Suprapubic skin (tissue), 4 donors: ENCODE results near the gene GMNC. TPM values are rescaled to one million over a fixed set of nuclear protein-coding genes. Genes with fewer than 3 reads are reported as not detected.

Experiments used
- DNase-seq, 2 donors: peaks; one replicate each; pipeline ENCODE4 v3.0.0-alpha.2; 2019; ENCODE audit warnings: low spot score in 2 of 2
- H3K27ac ChIP-seq: fragments of 200-600 bp; sonication (generic); one replicate; pipeline ENCODE4 v1.5.1; 2019
- H3K27me3 ChIP-seq: fragments of 200-600 bp; sonication (generic); one replicate; pipeline ENCODE4 v1.5.1; 2019
- H3K36me3 ChIP-seq: fragments of 200-600 bp; sonication (generic); one replicate; pipeline ENCODE4 v1.5.1; 2019
- H3K4me1 ChIP-seq: fragments of 200-600 bp; sonication (generic); one replicate; pipeline ENCODE4 v1.5.1; 2019
- H3K4me3 ChIP-seq: fragments of 200-600 bp; sonication (generic); one replicate; pipeline ENCODE4 v1.5.1; 2019; ENCODE audit warnings: mild to moderate bottlenecking
- H3K9me3 ChIP-seq: fragments of 200-600 bp; sonication (generic); one replicate; pipeline ENCODE4 v1.5.1; 2019
- EP300 ChIP-seq: sonication (generic); formaldehyde crosslinking; IDR thresholded peaks from one replicate; pipeline ENCODE4 v1.6.1; 2017; ENCODE audit warnings: antibody characterized with exemption
- POLR2A ChIP-seq, 2 donors: fragments of 450-650 bp; IDR thresholded peaks; one replicate each; pipeline ENCODE4 v1.6.1; 2017; ENCODE audit warnings: antibody characterized with exemption in 2 of 2, mild to moderate bottlenecking in 2 of 2, moderate library complexity in 2 of 2
- POLR2AphosphoS5 ChIP-seq, 3 donors: sonication (generic); formaldehyde crosslinking; IDR thresholded peaks; one replicate each; pipeline ENCODE4 v1.6.1; 2017; ENCODE audit warnings: antibody characterized with exemption in 3 of 3
- WGBS: methylation state at CpG from one replicate; pipeline ENCODE4 v1.1.5; 2018; 5-methylcytosine and 5-hydroxymethylcytosine counted together
- total RNA-seq, 4 donors: library from RNA; depleted of rRNA; stranded (reverse); fragments of >200 nt; gene quantifications; one replicate each; pipeline ENCODE4 v1.1.0, GENCODE V29; 2016
- TF ChIP-seq, protein P1 (sequence below), 2 donors: fragments of 200-600 bp in 1 of 2; fragments of 450-650 bp in 1 of 2; sonication (generic) in 1 of 2; IDR thresholded peaks; one replicate each; pipeline ENCODE4 v1.5.1; 2016 to 2019; ENCODE audit warnings: antibody characterized with exemption in 2 of 2, mild to moderate bottlenecking in 1 of 2, moderate library complexity in 1 of 2

Gene GMNC
- total RNA-seq, 4 donors from 2014 or later, result 0.13 TPM; not detected in 3

DNA sequence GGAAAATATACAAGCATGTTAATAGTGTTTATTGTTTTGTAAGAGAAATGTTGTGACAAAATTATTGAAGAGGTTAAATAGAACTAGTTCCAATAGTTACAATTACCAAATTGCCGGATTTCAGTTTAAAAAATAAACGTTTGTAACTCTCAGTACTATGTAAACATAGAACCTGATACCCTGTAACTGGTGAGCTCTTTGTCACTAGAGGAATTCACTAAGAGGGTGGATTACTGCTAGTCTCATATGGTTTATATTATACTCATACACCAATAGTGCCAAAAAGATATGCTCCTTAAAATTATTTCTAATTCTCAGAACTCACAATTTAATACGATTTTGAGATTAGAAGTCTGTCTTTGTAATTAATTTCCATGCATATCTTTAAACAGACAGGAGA is 7.6 kb upstream of the GMNC start:
- TF ChIP-seq, protein P1, sequence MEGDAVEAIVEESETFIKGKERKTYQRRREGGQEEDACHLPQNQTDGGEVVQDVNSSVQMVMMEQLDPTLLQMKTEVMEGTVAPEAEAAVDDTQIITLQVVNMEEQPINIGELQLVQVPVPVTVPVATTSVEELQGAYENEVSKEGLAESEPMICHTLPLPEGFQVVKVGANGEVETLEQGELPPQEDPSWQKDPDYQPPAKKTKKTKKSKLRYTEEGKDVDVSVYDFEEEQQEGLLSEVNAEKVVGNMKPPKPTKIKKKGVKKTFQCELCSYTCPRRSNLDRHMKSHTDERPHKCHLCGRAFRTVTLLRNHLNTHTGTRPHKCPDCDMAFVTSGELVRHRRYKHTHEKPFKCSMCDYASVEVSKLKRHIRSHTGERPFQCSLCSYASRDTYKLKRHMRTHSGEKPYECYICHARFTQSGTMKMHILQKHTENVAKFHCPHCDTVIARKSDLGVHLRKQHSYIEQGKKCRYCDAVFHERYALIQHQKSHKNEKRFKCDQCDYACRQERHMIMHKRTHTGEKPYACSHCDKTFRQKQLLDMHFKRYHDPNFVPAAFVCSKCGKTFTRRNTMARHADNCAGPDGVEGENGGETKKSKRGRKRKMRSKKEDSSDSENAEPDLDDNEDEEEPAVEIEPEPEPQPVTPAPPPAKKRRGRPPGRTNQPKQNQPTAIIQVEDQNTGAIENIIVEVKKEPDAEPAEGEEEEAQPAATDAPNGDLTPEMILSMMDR (IDR thresholded peaks at IDR 0.05), result no peak
- whole genome bisulfite sequencing, result 74% methylated on average over 3 of the region's 3 CpGs

DNA sequence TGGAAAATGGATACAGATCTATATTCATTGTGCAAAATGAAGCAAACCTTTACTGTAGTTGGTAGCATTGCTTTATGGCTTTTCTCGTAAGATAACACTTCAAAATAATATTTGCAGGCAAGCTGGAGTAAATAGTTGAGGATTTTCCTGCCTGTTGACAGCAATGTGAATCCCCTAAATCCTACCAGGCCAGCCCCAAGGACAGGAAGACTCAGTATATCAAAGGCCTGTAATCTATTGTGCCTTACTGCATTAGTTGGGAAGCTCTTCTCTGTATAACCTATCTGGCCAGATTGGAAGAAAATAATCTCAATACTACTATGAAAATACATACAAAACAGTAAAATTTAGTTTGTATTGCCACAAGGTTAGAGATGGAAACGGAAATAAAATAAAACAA is 4.6 kb upstream of the GMNC start:
- no peaks in the 10 kb centered on the region for H3K36me3 ChIP-seq
- TF ChIP-seq, protein P1 (IDR thresholded peaks at IDR 0.05), result no peak
- TF ChIP-seq POLR2A (IDR thresholded peaks at IDR 0.05) (no peak), POLR2AphosphoS5 (IDR thresholded peaks at IDR 0.05) (no peak), EP300 (no peak)
- H3K9me3 ChIP-seq, result no peaks in the 10 kb centered on the region
- H3K27ac ChIP-seq, result no peak overlapping the region
- H3K4me1 ChIP-seq, result peaks cover 13% of the 10 kb centered on the region
- H3K4me3 ChIP-seq, result no peak overlapping the region
- 69% methylated on average over 2 of the region's 2 CpGs for WGBS
- no peak for DNase-seq
- no peaks in the 10 kb centered on the region for H3K27me3 ChIP-seq

More for the DNA sequence above, 7.6 kb upstream of the GMNC start:
- Histone ChIP-seq H3K36me3 (no peaks in the 10 kb centered on the region), H3K9me3 (no peaks in the 10 kb centered on the region), H3K27ac (no peak overlapping the region), H3K4me3 (no peak overlapping the region), H3K4me1 (no peaks in the 10 kb centered on the region), H3K27me3 (no peaks in the 10 kb centered on the region)
- DNase-seq, result no peak

DNA sequence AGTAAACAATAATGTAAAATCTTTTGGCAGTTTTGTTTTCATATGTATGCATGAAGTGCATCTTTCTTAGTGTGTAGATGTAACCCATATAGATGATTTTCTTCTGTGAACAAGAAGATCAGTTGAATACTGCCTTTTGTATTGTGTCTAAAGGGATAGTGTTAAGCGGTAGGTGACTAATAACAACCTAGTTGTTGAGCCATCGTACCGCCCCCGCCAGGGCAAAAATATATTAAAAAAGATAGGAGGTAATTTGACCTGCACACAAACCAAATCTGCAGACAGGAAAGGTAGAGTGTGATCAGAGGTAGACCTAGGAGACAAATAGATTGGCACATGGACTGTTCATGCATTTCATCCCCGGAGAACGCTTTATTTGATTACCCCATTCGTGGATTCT is 3.3 kb upstream of the GMNC start:
- no peak for DNase-seq
- no peak overlapping the region for H3K4me3 ChIP-seq
- no peaks in the 10 kb centered on the region for H3K27me3 ChIP-seq
- no peak overlapping the region for H3K27ac ChIP-seq
- H3K9me3 ChIP-seq, result no peaks in the 10 kb centered on the region
- no peaks in the 10 kb centered on the region for H3K36me3 ChIP-seq
- TF ChIP-seq POLR2AphosphoS5 (IDR thresholded peaks at IDR 0.05) (no peak), EP300 (no peak), POLR2A (IDR thresholded peaks at IDR 0.05) (no peak)
- TF ChIP-seq, protein P1 (IDR thresholded peaks at IDR 0.05), result no peak
- H3K4me1 ChIP-seq, result peaks cover 13% of the 10 kb centered on the region
- WGBS, result 60% methylated on average over 7 of the region's 7 CpGs

- H3K27ac ChIP-seq, result no peak overlapping the region
- TF ChIP-seq POLR2AphosphoS5 (IDR thresholded peaks at IDR 0.05) (no peak), EP300 (no peak), POLR2A (IDR thresholded peaks at IDR 0.05) (no peak)
- TF ChIP-seq, protein P1 (IDR thresholded peaks at IDR 0.05), result no peak
- no peak for DNase-seq
- no peaks in the 10 kb centered on the region for H3K36me3 ChIP-seq
- no peaks in the 10 kb centered on the region for H3K27me3 ChIP-seq
- H3K4me3 ChIP-seq, result no peak overlapping the region
- WGBS, result 36% methylated on average over 2 of the region's 2 CpGs
- peaks cover 13% of the 10 kb centered on the region for H3K4me1 ChIP-seq
- no peaks in the 10 kb centered on the region for H3K9me3 ChIP-seq
Measured at GRCh38 chr3:190865419-190865818, 2.9 kb upstream of the GMNC start.

- Histone ChIP-seq H3K36me3 (no peaks in the 10 kb centered on the region), H3K27ac (no peak overlapping the region)
- DNase-seq, result no peak
Measured at GRCh38 chr3:190864002-190864401, 1.5 kb upstream of the GMNC start.

More at GRCh38 chr3:190864002-190864401, 1.5 kb upstream of the GMNC start:
- Histone ChIP-seq H3K4me1 (peaks cover 13% of the 10 kb centered on the region), H3K9me3 (no peaks in the 10 kb centered on the region), H3K27me3 (no peaks in the 10 kb centered on the region), H3K4me3 (no peak overlapping the region)
- TF ChIP-seq POLR2A (IDR thresholded peaks at IDR 0.05) (no peak), POLR2AphosphoS5 (IDR thresholded peaks at IDR 0.05) (no peak), EP300 (no peak)
- TF ChIP-seq, protein P1 (IDR thresholded peaks at IDR 0.05), result no peak
